ENCODE data around the gene LRRC7.

Gene LRRC7

DNA sequence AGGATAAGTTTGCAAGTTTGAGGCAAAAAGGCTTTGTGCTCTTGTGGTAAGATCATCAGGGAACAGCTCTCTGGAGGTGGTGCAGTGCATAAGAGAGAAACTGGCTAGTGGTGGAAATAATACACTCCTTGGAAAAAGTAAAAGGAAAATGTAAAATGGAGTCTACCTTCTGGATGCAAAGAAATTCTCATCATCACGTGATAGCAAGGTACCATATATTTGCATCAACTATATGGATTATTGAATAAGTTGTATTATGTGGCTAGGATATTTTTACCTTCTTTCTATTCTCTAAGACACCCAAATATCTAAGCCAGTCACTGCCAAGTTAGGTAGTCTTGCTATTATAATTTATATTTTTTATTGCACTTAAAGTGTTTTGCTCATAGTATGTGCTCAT lies 14.0 kb upstream of the LRRC7 start:
- H3K27me3 ChIP-seq (ENCODE audit: insufficient read depth, low read length) = peaks cover 2% of the 10 kb centered on the region
- H2AFZ ChIP-seq (ENCODE audit: low read depth, low read length) = no peak overlapping the region
- H3K9me3 ChIP-seq (ENCODE audit: low read length) = no peaks in the 10 kb centered on the region
- no peak overlapping the region for H3K4me3 ChIP-seq (ENCODE audit: low read length)
- no peaks in the 10 kb centered on the region for H3K4me1 ChIP-seq (ENCODE audit: insufficient read depth, low read length)
- no peaks in the 10 kb centered on the region for H3K36me3 ChIP-seq (ENCODE audit: insufficient read depth, low read length)

DNA sequence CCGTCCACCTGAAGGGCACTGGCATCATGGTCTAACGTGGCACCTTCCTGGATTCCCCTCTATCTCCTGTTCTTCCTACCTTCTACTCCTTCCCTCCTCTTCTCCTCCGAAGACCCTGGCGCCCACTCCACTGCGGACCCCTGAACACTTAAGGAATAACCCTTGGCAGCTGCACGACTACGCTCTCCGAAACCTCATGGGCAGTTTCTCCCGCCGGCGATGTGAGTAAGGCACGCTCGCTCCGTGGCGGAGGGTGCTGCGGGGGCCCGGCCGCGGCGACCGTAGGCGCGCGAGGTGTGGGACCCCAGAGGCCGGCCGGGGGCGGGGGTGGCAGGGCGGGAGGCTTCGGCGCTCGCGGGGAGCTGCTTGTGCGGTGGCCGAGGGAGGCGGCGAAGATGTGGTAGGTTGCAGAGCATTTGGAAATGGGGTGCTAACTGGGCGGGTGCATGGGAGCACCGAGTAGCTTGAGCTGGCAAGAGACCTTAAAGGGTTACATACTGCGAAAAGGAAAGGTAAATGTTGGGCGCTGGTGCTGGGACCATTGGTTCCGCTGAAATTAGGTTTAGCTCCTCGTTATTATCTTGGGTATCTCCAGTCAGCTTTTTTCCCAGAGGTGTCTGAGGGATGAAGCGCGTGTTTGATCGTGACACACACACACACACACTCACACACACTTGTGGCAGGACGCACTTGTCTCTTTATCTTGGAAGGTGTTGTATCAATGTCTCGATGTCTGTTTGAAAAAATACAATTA lies 876 bp downstream of the LRRC7 start:
- Histone ChIP-seq H2AFZ (ENCODE audit: low read depth, low read length) (peak overlapping the region; percentile 92), H3K4me3 (ENCODE audit: low read length) (peak overlapping the region; percentile 56), H3K27me3 (ENCODE audit: insufficient read depth, low read length) (peaks cover 25% of the 10 kb centered on the region), H3K36me3 (ENCODE audit: insufficient read depth, low read length) (no peaks in the 10 kb centered on the region), H3K4me1 (ENCODE audit: insufficient read depth, low read length) (peaks cover 28% of the 10 kb centered on the region), H3K9me3 (ENCODE audit: low read length) (no peaks in the 10 kb centered on the region)

DNA sequence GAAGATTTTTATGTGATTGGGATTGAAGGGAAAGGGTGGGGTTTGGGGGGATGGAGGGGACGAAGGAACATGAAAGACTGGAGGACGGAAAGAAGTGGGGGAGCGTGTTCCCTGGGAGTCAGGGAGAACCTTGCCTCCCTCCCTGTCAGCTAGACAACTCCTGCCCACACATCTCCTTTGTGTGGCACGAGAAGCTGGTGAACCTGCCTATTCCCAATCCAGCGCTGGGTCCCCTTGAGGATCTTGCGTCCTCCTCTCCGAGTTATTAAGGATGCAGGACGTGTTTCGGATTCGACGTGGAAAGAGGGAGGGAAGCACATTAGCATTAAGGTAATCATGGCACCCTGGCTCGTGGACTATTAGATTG lies 1.4 kb downstream of the LRRC7 start:
- Histone ChIP-seq H3K4me3 (ENCODE audit: low read length) (peak overlapping the region; percentile 25), H3K27me3 (ENCODE audit: insufficient read depth, low read length) (peaks cover 25% of the 10 kb centered on the region), H3K36me3 (ENCODE audit: insufficient read depth, low read length) (no peaks in the 10 kb centered on the region), H3K9me3 (ENCODE audit: low read length) (no peaks in the 10 kb centered on the region), H3K4me1 (ENCODE audit: insufficient read depth, low read length) (peaks cover 28% of the 10 kb centered on the region), H2AFZ (ENCODE audit: low read depth, low read length) (no peak overlapping the region)

DNA sequence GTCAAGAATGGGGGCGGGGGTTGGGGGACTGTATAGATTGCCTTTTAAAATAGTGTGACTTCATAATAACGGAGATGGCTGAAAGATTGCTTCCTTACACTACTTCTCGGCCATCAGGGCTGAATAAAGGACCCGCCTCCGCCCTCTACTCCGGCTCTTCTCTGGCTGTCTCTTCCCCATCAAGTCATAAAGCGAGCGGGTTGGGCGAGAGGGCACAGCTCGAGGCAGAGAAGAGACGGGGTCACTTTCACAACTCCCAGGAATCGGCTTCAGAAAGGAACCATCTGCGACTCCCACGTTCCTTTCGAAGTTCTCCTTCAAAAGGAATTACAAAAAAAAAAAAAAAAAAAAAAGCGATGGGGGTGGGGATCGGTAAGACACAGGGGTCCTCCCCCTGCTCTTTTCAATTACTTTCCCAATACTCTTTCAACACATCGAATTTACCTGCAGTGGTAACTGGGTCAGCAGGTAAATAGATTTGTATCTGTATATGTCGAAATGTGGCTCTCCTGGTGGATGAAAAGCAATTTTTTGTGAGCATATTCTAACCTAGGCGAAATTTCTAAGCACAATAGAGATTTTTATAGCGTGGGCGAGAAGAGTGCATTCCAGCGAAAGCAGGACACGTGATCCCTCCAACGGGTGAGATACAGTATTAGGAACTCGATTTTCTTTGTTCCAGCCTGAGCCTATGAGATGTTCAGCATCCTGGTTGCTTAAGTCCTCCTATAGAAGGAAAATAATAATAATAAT lies 2.0 kb downstream of the LRRC7 start:
- Histone ChIP-seq H3K4me3 (ENCODE audit: low read length) (peak overlapping the region; percentile 25), H3K27me3 (ENCODE audit: insufficient read depth, low read length) (peaks cover 22% of the 10 kb centered on the region)

DNA sequence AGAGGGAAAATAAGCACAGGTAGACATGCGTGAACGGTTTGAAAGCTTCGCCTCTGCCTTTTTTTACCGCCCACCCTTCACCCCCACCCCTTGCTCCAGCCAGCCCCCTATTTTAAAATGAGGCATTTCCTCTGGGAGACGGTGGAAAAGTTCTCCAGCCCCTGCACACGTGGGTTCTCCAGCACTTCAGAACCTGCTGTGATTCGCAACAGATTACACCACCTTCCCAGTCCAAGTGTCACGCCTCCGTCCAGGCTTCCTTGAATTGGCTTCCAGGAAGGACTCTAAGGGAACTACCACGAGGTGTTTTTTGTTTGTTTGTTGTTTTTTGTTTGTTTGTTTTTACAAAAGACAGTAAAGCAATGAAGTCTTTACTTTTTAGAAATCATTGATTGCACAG lies 2.6 kb downstream of the LRRC7 start:
- Histone ChIP-seq H3K9me3 (ENCODE audit: low read length) (no peaks in the 10 kb centered on the region), H3K36me3 (ENCODE audit: insufficient read depth, low read length) (no peaks in the 10 kb centered on the region), H3K27me3 (ENCODE audit: insufficient read depth, low read length) (peaks cover 22% of the 10 kb centered on the region), H3K4me3 (ENCODE audit: low read length) (no peak overlapping the region), H3K4me1 (ENCODE audit: insufficient read depth, low read length) (peaks cover 28% of the 10 kb centered on the region), H2AFZ (ENCODE audit: low read depth, low read length) (no peak overlapping the region)

More for the DNA sequence above, 2.0 kb downstream of the LRRC7 start:
- Histone ChIP-seq H3K4me1 (ENCODE audit: insufficient read depth, low read length) (peaks cover 28% of the 10 kb centered on the region), H2AFZ (ENCODE audit: low read depth, low read length) (no peak overlapping the region), H3K9me3 (ENCODE audit: low read length) (no peaks in the 10 kb centered on the region), H3K36me3 (ENCODE audit: insufficient read depth, low read length) (no peaks in the 10 kb centered on the region)

DNA sequence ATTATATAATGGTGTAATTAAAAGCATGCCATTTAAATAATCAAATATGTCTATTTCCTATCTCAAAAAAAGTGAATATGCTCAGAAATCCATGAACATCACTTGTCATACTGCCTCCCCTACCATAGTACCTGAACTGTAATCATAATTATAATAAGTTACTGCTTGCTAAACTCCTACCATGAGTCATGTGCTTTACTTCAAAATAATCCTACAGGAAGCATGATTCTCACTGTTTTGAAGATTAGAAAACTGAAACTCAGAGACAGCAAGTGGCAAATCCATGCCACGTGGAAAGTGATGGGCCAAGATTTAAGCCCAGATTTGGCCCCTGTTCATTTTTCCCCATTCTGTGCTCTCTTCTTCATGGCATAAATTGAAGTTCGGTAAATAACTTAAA lies 5.2 kb downstream of the LRRC7 start:
- Histone ChIP-seq H3K27me3 (ENCODE audit: insufficient read depth, low read length) (peaks cover 22% of the 10 kb centered on the region), H2AFZ (ENCODE audit: low read depth, low read length) (no peak overlapping the region), H3K9me3 (ENCODE audit: low read length) (no peaks in the 10 kb centered on the region), H3K4me1 (ENCODE audit: insufficient read depth, low read length) (peaks cover 18% of the 10 kb centered on the region), H3K4me3 (ENCODE audit: low read length) (no peak overlapping the region), H3K36me3 (ENCODE audit: insufficient read depth, low read length) (no peaks in the 10 kb centered on the region)

DNA sequence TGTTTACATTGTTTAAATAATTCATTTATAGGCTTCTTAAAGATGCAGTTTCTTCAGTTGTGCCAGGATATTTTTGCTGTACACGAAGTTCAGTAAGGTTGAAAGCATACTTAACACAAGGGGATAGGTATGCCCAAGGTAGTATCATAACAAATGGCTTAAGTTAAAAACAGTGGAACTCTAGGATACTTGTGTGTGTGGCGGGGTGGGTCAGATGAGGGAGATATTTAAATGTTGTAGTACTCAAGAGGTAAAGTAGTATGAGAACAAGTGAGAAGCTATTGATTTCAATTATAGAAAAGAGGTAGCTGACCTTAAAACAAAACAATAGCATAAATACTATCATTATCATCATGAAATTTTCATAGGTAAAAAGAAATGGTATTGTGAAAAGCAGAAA lies 6.2 kb downstream of the LRRC7 start:
- H3K4me1 ChIP-seq (ENCODE audit: insufficient read depth, low read length) = peaks cover 11% of the 10 kb centered on the region
- no peaks in the 10 kb centered on the region for H3K9me3 ChIP-seq (ENCODE audit: low read length)
- no peaks in the 10 kb centered on the region for H3K36me3 ChIP-seq (ENCODE audit: insufficient read depth, low read length)
- H3K27me3 ChIP-seq (ENCODE audit: insufficient read depth, low read length) = peaks cover 16% of the 10 kb centered on the region
- H2AFZ ChIP-seq (ENCODE audit: low read depth, low read length) = no peak overlapping the region
- H3K4me3 ChIP-seq (ENCODE audit: low read length) = no peak overlapping the region

DNA sequence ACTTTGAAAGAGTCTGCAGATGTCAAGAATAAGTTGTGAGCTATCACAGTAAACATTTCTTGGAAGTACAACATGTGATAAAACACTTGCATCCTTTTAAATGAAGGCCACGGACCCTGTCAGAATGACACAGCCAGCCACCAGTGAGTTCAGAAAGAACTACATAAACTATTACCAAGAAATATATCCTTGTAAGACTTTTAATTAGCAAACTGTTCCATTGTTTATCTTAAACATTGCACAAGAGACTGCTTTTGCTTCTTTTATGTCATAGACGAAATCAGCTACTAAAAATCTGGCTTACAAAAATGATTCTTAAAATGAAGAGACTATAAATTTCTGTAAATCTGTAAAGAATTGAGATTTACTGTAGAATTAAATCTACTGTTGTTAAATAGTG lies 17.9 kb downstream of the LRRC7 start:
- H2AFZ ChIP-seq (ENCODE audit: low read depth, low read length) = no peak overlapping the region
- H3K4me3 ChIP-seq (ENCODE audit: low read length) = no peak overlapping the region
- H3K36me3 ChIP-seq (ENCODE audit: insufficient read depth, low read length) = no peaks in the 10 kb centered on the region
- H3K27me3 ChIP-seq (ENCODE audit: insufficient read depth, low read length) = no peaks in the 10 kb centered on the region
- no peaks in the 10 kb centered on the region for H3K9me3 ChIP-seq (ENCODE audit: low read length)
- H3K4me1 ChIP-seq (ENCODE audit: insufficient read depth, low read length) = no peaks in the 10 kb centered on the region

DNA sequence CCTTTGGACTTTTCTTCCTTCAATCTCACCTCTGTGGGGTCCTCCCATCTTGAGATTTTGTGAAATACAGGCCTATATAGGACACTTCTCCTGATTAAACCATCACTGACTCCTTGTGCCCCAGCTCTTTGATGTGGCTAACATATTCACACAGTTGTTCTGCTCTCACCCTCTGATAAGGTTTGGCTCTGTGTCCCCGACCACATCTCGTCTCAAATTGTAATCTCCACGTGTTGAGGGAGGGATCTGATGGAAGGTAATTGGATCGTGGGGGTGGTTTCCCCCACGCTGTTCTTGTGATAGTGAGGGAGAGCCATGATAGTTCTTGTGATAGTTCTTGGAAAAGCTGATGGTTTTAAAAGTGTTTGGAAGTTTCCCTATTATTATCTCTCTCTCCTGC lies 19.7 kb downstream of the LRRC7 start:
- no peak overlapping the region for H3K4me3 ChIP-seq (ENCODE audit: low read length)
- H3K4me1 ChIP-seq (ENCODE audit: insufficient read depth, low read length) = no peaks in the 10 kb centered on the region
- H3K9me3 ChIP-seq (ENCODE audit: low read length) = no peaks in the 10 kb centered on the region
- H3K36me3 ChIP-seq (ENCODE audit: insufficient read depth, low read length) = no peaks in the 10 kb centered on the region
- no peak overlapping the region for H2AFZ ChIP-seq (ENCODE audit: low read depth, low read length)
- H3K27me3 ChIP-seq (ENCODE audit: insufficient read depth, low read length) = no peaks in the 10 kb centered on the region

DNA sequence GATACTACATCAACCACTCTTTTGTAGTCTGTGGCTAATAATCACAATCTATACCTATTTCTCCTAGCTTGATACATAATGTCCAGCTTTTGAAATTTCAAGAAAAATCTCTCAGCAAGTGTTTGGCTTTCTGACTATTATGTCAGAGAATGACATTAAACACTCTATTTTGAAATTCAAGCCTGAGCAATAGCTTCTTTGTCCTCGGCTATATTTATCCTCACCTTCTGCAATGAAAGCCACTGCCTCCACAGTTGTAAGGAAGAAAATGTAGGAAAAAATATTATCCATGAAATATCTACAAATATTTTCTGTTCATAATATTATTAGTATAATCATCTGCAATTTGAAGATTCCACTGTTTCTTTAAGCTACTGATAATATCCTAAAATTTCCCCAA lies 22.1 kb downstream of the LRRC7 start:
- Histone ChIP-seq H2AFZ (ENCODE audit: low read depth, low read length) (no peak overlapping the region), H3K4me3 (ENCODE audit: low read length) (no peak overlapping the region), H3K9me3 (ENCODE audit: low read length) (no peaks in the 10 kb centered on the region)

DNA sequence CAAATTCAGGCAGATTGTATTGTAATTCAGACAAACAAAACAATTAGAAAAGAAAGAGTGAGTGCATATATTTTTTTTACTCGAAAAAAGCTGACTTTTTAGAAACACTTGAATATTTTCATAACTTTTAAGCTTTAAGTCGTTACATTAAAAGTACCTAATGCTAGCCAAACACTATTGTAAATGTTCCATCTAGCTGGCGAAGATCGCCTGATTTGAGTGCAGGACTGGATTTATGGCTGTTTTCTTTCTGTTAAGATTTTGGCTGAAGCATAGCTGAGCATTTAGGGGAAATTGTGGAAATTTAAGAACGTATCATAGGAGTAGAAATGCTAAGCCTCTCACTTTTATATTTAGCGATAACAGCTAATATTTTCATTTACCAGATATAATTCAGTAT lies 24.6 kb downstream of the LRRC7 start:
- no peak overlapping the region for H2AFZ ChIP-seq (ENCODE audit: low read depth, low read length)
- no peaks in the 10 kb centered on the region for H3K36me3 ChIP-seq (ENCODE audit: insufficient read depth, low read length)
- no peaks in the 10 kb centered on the region for H3K27me3 ChIP-seq (ENCODE audit: insufficient read depth, low read length)
- no peaks in the 10 kb centered on the region for H3K4me1 ChIP-seq (ENCODE audit: insufficient read depth, low read length)
- no peaks in the 10 kb centered on the region for H3K9me3 ChIP-seq (ENCODE audit: low read length)
- no peak overlapping the region for H3K4me3 ChIP-seq (ENCODE audit: low read length)

More for the DNA sequence above, 22.1 kb downstream of the LRRC7 start:
- H3K4me1 ChIP-seq (ENCODE audit: insufficient read depth, low read length) = no peaks in the 10 kb centered on the region
- H3K36me3 ChIP-seq (ENCODE audit: insufficient read depth, low read length) = no peaks in the 10 kb centered on the region
- no peaks in the 10 kb centered on the region for H3K27me3 ChIP-seq (ENCODE audit: insufficient read depth, low read length)

DNA sequence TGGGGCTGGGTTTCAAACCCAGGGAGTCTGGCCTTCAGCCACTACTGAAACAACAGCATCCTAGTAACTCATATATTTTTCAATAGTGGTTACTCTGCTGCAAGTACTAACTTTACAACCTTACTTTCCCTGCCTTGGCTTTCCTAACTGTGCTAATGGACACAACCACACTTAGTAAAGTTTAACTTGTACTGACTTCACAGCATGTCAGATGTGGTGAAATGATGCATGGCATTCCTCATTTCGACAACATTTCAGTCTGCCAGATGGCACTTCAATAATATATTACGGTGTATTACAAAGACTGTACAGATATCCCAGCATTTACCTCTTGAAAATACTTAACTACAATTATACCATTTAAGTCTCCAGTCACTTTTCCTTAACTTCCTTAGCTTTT lies 27.8 kb downstream of the LRRC7 start:
- H3K27me3 ChIP-seq (ENCODE audit: insufficient read depth, low read length) = no peaks in the 10 kb centered on the region
- no peaks in the 10 kb centered on the region for H3K4me1 ChIP-seq (ENCODE audit: insufficient read depth, low read length)
- H3K4me3 ChIP-seq (ENCODE audit: low read length) = no peak overlapping the region
- no peaks in the 10 kb centered on the region for H3K9me3 ChIP-seq (ENCODE audit: low read length)
- H2AFZ ChIP-seq (ENCODE audit: low read depth, low read length) = no peak overlapping the region
- no peaks in the 10 kb centered on the region for H3K36me3 ChIP-seq (ENCODE audit: insufficient read depth, low read length)

DNA sequence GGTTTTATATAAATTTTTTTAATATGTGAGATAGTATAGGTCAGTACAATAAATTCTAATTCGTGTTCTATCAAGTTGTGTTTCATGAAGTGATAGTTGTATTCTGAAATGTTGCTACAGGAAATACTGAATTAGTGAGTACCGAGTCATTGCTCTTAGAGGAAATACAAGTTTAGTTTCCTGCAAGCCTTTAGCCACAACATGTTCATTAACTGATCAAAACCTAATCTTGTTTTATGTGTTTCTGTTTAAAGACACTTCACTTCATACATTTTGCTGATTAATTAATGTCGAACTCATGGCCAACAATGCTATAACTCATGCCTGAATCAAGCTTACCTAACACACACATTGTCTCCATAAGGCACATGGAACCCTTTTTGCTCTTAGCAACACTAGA lies 43.6 kb downstream of the LRRC7 start:
- Histone ChIP-seq H3K4me3 (ENCODE audit: low read length) (no peak overlapping the region), H2AFZ (ENCODE audit: low read depth, low read length) (no peak overlapping the region), H3K9me3 (ENCODE audit: low read length) (no peaks in the 10 kb centered on the region), H3K36me3 (ENCODE audit: insufficient read depth, low read length) (no peaks in the 10 kb centered on the region), H3K4me1 (ENCODE audit: insufficient read depth, low read length) (no peaks in the 10 kb centered on the region), H3K27me3 (ENCODE audit: insufficient read depth, low read length) (no peaks in the 10 kb centered on the region)

All from neuron (in vitro differentiated cells).